ENCODE data around the gene CORO1C.

DNA sequence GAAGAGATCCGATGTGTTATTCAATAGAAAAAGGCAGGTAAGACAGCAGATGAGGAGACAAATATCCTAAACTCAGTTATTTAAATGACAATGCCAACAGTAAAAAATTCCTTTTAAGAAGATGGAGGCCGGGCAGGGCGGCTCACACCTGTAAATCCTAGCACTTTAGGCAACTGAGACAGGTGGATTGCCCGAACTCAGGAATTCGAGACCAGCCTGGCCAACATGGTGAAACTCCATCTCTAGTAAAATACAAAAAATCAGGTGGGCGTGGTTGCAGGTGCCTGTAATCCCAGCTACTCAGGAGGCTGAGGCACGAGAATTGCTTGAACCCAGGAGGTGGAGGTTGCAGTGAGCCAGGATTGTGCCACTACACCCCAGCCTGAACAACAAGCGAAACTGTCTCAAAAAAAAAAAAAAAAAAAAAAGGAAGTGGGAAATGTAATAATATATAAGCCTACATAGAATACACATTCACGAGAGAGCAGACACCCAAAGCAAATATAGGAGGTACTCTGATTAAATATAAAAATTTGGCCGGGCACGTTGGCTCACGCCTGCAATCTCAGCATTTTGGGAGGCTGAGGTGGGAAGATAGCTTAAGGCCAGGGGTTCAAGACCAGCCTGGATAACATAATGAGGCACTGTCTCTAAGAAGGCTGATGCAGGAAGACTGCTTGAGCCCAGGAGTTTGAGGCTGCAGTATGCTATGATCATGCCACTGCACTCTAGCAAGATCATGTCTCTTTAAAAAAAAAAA is 19.0 kb downstream of the CORO1C start:
- no peak for TF ChIP-seq POLR2A (IDR thresholded peaks at IDR 0.05; ENCODE audit: borderline replicate concordance, extremely low read depth, insufficient read depth, insufficient read length)
- no peak for TF ChIP-seq EZH2 (IDR thresholded peaks at IDR 0.05)
- no peak for TF ChIP-seq TCF7L2 (IDR thresholded peaks at IDR 0.05; ENCODE audit: borderline replicate concordance, extremely low read depth, insufficient read depth, insufficient read length)
- no peak for TF ChIP-seq CTCF (IDR thresholded peaks at IDR 0.05 in 2 of 3, conservative IDR thresholded peaks at IDR 0.05 in 1 of 3; ENCODE audit: borderline replicate concordance in 1 of 3, insufficient read depth in 1 of 3, low read depth in 2 of 3, low read length in 2 of 3)
- no peak for TF ChIP-seq RAD21 (IDR thresholded peaks at IDR 0.05; ENCODE audit: low read depth)
- no peak for TF ChIP-seq REST (IDR thresholded peaks at IDR 0.05; ENCODE audit: low read depth)
- TF ChIP-seq POLR2AphosphoS5 (IDR thresholded peaks at IDR 0.05; ENCODE audit: low read depth, low read length), result no peak
- TF ChIP-seq, protein P1, sequence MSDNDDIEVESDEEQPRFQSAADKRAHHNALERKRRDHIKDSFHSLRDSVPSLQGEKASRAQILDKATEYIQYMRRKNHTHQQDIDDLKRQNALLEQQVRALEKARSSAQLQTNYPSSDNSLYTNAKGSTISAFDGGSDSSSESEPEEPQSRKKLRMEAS (IDR thresholded peaks at IDR 0.05), result no peak

Data from HCT116 (cell line).